22Rv1 (cell line): ENCODE results near the gene TBC1D21.

ENCODE experiments used
- H3K27ac ChIP-seq: fragments of 450-650 bp; 2 replicates; pipeline ENCODE4 v1.5.1; 2017
- CTCF ChIP-seq: fragments of 450-650 bp; IDR thresholded peaks from 2 replicates; pipeline ENCODE4 v1.5.1; 2017; ENCODE audit warnings: mild to moderate bottlenecking
- ZFX ChIP-seq: fragments of 450-650 bp; IDR thresholded peaks from 2 replicates; pipeline ENCODE4 v1.6.1; 2017; ENCODE audit warnings: antibody characterized with exemption, borderline replicate concordance

TBC1D21 gene

DNA sequence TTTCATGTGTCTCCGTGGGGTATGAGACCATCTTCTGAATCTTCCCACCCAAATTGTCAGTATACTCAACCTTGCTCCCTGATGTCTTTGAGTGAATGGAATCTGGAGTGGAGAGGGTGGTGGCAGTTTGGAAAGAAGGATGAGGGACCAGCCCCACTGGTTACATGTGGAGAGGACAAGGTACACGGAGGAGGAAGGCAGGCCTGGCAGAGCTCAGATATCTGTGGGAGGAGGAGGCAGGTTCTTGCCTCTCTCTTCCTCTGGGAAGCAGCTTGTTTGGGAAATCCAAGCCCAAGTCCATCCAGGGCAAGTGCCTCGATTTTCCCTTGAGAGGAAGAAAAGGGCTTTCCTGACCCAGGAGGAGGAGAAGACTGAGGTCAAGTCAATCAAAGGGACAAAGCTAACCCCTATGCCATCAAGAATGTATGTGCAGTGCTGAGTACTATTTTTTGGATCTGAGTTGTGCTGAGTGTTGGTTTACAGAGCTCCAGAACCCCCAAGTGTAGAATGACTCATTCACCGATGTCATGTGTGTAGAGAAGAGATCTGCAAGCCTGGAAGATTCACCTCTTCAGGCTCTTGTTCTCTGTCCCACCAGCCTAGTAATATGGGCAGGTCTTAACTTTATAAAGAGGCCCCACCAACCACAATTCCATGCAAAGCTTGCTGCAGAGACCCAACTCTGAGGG lies 33.1 kb downstream of the TBC1D21 start:
- no peak for TF ChIP-seq CTCF
- no peak overlapping the region for H3K27ac ChIP-seq

DNA sequence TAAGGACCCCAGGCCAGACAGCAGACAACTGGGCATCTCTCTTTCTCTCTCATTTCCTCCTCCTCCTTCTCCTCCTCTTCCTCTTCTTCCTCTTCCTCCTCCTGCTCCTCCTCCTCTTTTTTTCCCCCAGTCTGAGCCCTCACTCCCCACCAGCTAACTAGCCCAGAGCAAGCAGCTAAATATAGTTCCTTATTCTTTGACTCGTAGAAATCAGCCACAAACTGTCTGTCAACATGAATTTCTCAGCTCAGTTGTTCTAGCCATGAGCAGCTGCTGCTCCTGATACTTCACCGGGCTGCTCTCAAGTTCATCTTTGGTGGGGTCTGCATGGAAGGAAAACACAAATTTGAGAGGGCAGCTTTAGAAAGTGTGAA lies 33.7 kb downstream of the TBC1D21 start:
- no peak overlapping the region for H3K27ac ChIP-seq
- TF ChIP-seq ZFX (no peak), CTCF (no peak)

DNA sequence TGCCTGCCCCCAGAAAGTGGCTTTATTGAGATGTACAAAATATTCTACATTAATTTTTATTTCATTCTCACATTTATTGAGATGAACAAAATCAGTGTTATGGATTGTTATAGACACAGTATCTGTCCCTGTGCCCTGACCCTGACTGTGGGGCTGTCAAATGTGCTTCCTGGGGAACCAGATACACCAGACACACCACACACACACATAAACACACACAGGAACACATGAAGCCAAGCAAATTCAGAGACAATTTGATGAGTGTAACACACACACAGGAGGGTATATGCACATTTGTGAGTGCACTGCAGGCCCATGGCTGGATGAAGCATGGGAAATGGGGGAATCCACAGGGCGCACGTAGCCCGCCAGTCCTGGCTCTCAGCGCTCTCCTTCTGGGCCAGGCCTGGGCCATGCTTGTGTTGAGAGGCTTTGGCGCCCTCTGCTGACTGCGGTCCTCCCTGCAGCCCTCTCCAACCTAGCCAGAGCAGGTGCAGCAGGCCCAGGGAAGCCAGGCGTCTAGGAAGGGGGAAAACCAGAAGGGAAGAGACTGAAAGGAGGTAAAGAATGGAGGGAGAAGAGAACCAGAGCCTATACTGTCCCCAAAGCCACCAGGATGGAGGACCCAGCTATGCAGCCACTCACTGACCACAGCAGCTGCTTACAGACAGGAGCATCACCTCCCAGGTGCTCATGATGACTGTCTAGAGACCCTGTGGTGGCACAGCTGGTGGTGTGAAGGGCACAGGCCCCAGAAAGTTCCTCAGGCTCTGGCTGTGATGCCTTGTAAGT lies 34.9 kb downstream of the TBC1D21 start:
- no peak overlapping the region for H3K27ac ChIP-seq
- TF ChIP-seq ZFX (no peak), CTCF (peak; percentile 92)

DNA sequence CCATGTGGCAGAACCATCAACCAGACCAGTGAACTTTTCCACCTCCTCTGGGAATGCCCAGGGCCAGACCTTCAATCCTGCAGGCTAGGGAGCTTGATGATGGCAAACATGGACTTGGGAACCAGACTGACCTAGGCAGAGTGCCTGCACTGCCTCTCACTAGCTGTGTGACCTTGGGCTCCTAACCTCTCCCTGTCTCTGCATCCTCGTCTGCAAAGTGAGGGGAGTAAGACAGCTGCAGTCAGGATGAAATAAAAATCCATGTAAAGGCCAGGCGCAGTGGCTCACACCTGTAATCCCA lies 35.4 kb downstream of the TBC1D21 start:
- H3K27ac ChIP-seq: no peak overlapping the region
- TF ChIP-seq CTCF (no peak), ZFX (no peak)

DNA sequence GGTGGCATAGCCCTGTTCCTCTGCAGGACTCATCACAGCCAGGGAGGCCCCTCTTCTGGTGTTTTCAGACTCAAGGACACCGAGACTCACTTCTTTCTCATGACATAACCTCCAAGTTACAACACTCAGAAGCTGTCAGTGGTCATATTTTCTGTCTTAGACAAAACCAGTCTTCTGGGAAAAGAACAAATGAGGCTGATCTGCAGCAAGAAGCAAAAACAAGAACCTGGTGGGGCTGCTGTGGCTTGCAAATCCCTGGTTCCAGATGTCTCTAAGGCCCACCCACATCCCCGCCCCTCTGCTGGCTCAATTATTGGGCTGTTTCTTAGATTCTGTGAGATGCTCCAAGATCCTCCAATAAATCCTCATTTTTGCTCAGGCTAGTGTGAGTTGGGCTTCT lies 36.3 kb downstream of the TBC1D21 start:
- TF ChIP-seq ZFX: no peak
- no peak for TF ChIP-seq CTCF
- no peak overlapping the region for H3K27ac ChIP-seq

- TF ChIP-seq ZFX (no peak), CTCF (no peak)
- no peak overlapping the region for H3K27ac ChIP-seq
Measured at GRCh38 chr15:73910522-73911303, 37.3 kb downstream of the TBC1D21 start.

GRCh38 chr15:73912030-73912596 lies 38.7 kb downstream of the TBC1D21 start:
- TF ChIP-seq CTCF (no peak), ZFX (no peak)
- no peak overlapping the region for H3K27ac ChIP-seq
